Stimulated activated CD4-positive, alpha-beta T cell treated with anti-CD3 and anti-CD28 coated beads, Interleukin-2, amount 100 ng/mL, for 24 hours (primary cell): ENCODE measurements around the gene WDR27.
"Not testable (repeated sequence)": the region's sequence is repeated elsewhere in the genome, so short reads cannot be mapped to it uniquely, and the experiment has no call there.

Source experiments
- DNase-seq, 2 donors: peaks; one replicate each; pipeline ENCODE4 v3.0.0-alpha.2; 2020

The WDR27 gene

GRCh38 chr6:169659820-169660610, 41.8 kb downstream of the WDR27 start:
- DNase-seq = no peak

DNA sequence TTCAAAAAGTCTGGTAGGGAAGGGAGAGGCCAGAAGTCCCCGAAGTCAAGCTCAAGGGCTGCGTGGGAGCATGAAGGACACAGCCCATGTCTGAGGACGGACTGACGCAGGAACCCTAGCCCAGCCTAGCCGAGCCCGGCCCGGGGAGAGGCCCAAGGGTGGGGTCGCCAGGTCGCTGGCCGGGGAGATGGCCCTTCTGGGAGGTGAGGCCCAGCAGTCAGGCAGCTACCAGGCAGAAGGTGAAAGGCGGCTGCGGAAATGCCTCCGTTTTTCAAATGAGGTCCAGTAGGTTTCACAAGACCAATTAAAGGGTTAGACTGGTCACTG, 44.6 kb downstream of the WDR27 start:
- no peak for DNase-seq

- DNase-seq = no peak
These were observed 45.1 kb downstream of the WDR27 start for GRCh38 chr6:169656546-169657283.

DNA sequence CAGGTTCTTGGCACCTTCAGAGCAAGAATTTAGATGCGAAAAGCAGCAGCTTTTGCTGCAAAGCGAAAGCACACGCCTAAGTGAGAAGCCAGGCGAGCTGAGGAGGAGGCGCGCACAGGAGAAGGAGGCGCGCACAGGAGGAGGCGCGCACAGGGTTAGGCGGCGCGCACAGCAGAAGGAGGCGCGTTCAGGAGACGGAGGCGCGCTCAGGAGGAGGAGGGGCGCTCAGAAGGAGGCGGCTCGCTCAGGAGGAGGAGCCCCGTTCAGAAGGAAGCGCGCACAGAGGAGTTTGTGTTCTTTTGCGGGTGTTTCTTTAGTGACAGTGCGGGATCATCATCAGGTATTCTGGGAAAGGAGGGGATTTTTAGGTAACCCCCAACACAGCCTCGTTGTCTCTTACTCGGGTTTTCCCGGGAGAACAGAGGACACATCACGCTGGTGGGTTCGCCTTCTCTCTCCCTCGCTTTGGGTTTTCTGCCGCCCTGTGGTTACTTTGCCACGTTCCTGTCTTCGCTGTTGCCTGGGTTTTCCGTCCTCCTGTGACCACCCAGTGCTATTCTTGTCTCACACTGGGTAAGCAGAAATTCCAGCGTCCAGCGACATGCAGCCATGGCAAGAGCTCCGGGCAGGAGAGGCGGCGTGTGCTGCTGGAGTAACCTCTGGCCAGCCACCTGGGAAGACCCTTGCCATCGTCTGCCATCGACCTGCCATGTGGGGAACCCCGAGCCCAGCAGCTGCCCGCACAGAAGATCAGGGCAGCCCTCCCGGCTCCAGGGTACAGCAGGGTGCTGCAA, 47.0 kb downstream of the WDR27 start:
- DNase-seq = peak; percentile 58 to 63

DNA sequence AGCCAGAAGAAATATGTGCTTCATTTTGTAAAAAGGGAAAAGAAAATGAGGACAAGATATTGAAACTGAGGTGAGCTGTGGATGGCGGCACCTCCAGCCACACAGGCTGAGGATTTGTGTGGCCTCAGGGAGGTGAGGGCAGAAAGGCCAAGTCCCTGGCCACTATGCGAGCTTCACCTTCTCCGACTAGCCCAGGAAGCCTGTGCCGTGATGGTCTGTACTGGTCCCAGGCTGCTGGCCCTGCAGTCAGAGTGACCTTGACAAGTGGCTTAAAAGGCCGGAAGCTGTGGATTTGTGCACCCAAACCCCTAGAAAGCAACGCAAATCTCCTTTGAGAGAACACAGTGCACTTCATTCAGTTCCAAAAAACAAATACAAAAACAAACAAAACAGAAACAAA, 48.1 kb downstream of the WDR27 start:
- DNase-seq = no peak

GRCh38 chr6:169652896-169653295, 48.9 kb downstream of the WDR27 start:
- DNase-seq = no peak

DNA sequence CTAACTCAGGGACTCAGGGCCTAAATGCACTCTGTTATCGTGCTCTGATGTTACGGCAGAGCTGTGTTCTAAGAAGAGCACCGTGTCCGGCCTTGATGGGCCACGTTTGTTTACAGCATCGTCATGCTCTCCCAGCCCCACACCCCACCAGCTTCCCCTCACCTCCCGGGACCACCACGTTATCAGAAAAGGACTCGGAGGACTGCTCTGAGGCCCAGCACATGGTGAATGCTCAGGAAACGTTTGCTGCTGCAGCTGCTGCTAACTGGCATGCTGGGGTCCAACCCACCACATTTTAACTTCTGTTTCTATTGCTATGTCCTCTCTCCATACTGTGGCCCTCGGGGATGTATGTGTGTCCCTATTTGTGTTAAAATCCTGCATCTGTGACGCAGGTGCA, 50.3 kb downstream of the WDR27 start:
- no peak for DNase-seq

- no peak for DNase-seq
These were observed 50.9 kb downstream of the WDR27 start for GRCh38 chr6:169650959-169651292.

GRCh38 chr6:169650241-169650958, 51.4 kb downstream of the WDR27 start:
- no peak for DNase-seq

- DNase-seq = no peak
These were observed 53.2 kb downstream of the WDR27 start for GRCh38 chr6:169648617-169649016.

DNA sequence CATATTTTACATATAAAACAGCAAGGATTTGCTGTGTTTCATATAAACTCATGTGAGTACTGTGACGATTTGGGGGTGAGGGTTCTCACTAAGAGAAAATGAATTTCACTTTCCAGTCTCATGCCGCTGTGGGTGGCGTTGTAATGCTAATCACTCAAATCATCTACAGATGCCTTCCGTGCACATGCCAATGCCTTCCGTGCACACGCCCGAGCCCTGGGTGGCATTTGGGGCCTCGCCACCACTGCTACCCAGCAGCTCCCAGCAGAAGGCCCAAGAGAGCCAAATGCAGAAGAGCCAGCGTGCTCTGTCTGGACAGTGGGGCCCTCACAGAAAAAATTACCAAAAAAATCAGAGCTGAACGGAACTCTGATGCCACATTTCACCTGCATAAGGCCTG, 53.7 kb downstream of the WDR27 start:
- no peak for DNase-seq

DNA sequence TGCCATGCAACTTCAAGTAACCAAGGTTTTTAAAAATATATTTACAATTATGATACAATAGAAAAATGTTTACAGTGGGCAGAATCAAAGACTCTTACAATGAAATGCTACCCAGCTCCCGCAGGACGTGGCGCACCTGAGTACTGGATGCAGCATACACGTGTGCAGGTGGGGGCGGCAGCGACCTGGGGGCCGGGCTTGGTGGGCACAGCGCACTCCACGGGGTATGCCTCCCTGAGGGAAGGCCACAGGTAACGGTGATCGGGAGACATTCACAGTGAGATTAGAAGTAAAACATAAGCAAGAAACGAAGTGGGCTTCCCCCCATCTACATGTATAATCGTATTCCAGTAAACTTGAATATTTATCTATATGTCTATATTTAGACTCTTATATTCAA, 54.2 kb downstream of the WDR27 start:
- DNase-seq = no peak

GRCh38 chr6:169646906-169647567, 54.8 kb downstream of the WDR27 start:
- no peak for DNase-seq

DNA sequence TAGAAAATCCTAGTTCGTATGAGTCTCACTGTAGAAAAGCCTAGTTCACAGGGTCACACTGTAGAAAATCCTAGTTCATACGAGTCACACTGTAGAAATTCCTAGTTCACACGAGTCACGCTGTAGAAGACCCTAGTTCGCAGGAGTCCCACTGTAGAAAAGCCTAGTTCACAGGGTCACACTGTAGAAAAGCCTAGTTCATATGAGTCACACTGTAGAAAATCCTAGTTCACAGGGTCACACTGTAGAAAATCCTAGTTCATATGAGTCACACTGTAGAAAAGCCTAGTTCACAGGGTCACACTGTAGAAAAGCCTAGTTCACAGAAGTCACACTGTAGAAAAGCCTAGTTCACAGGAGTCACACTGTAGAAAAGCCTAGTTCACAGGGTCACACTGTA, 56.4 kb downstream of the WDR27 start:
- not testable (repeated sequence) for DNase-seq

DNA sequence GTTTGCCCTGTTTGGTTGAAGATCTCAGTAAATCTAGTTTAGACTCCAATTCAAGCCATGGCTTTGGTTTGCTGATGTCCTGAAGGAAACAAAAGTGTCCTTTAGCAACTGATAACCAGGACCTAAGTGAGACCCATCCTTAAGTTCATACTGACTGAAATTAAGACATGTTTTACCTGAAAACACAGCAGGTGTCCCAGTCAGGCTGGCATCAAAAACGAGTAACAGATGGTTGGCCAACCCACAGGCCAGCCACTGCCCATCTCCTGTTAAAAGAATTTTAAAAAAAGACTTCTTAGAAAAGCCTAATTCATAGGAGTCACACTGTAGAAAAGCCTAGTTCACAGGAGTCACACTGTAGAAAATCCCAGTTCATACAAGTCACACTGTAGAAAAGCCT, 58.3 kb downstream of the WDR27 start:
- DNase-seq = no peak

- DNase-seq = no peak
These were observed 59.4 kb downstream of the WDR27 start for GRCh38 chr6:169642455-169642854.

GRCh38 chr6:169641461-169642085, 60.3 kb downstream of the WDR27 start:
- DNase-seq = no peak

- no peak for DNase-seq
These were observed 60.8 kb downstream of the WDR27 start for GRCh38 chr6:169640983-169641382.

- DNase-seq = no peak
These were observed 61.4 kb downstream of the WDR27 start for GRCh38 chr6:169640351-169640852.

GRCh38 chr6:169639653-169640278, 62.1 kb downstream of the WDR27 start:
- no peak for DNase-seq

DNA sequence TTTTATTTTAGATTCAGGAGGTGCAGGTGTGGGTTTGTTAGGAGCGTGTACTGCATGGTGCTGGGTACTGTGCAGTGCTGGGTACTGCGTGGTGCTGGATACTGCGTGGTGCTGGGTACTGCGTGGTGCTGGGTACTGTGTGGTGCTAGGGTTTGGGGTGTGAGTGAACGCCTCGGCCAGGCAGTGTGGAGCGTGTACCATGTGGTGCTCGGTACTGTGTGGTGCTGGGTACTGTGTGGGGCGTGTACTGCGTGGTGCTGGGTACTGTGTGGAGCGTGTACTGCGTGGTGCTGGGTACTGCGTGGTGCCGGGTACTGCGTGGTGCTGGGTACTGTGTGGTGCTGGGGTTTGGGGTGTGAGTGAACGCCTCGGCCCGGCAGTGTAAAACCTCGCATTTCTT, 62.9 kb downstream of the WDR27 start:
- no peak for DNase-seq
